Fibroblast of skin of right quadriceps (primary cell): ENCODE results near the gene ZNF787.
"Not testable (repeated sequence)": the region's sequence is repeated elsewhere in the genome, so short reads cannot be mapped to it uniquely, and the experiment has no call there.

Source experiments
- DNase-seq: peaks from one replicate; pipeline ENCODE4 v3.0.0-alpha.2; 2013

The ZNF787 gene

DNA sequence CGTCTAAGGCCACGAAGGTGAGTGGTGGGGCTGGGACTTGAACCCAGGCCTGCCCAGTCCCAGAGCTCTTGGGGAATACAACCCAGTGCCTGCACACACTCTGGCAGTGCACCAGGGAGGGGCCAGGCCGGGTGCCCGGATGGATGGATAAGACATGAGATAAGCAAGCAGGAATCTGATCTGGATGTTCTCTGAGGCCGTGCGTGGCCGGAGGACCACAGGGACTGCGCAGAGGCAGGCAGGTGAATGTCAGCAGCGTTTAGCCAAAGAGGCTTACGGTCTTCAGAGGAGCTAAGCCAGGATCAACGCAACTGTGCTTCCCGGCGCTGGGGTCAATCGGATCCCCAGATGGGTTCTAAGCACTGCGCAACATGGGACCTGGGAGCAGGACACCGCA, 1.5 kb downstream of the ZNF787 start:
- DNase-seq: peak; percentile 33

DNA sequence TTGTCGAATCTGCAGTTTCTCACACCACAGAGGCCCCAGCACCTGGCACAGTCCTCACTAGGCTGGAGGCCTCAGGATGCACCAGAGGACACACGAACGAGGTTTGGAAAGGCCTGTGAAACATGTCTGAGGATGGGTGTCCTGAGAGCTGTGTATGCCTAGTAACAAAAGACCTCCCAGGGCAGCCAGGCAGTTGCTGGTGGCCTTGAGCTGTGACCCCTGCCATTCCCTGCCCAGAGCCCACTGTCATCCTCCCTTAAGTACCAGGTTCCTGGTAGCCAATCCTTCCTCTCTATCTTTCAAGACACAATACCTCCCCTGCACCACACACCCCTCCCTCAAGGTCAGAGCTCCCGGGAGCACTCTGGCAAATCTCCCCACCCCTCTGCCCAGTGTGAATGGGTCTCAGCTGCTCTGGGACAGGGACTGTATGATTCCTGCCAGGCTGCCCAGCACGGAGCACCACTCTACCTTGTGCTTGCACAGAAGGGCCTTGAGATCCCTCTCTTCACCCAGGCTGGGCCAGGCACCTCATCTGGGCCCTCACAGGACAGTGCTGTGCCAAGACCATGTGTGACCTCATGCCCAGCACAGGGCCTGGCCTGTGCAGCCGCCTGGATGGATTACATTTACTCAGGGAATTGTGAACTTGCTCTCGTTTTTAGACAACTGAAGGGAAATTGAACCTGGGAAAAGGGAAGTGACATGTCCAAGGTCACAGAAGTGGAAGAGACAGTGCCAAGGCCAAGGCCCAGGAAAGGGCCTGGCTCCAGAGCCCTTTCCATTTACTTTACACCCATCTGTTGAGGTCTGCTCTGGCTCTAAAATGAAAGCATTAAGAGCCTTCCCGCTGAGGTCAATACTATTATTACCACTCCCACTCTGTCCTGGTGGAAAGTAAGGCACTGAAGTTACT, 2.2 kb downstream of the ZNF787 start:
- no peak for DNase-seq

DNA sequence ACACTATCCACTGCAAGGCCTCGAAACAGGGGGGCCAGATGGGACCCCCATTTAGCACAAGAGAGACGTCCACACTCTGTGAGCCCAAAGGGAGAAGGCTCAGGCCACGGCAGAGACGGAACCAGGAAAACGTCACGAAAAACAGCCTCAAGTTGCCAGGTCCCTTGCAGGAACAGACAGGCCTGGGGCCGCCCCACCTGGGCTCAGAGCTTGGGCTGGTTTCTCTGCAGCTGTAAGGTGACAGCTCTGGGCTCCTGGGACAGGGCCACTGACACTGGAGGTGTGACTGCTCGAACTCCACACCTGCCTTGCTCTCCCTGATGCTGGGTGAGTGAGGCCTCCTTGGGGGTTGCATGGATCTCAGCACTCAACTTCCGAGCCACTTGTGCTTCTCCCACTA, 3.2 kb downstream of the ZNF787 start:
- DNase-seq: no peak

DNA sequence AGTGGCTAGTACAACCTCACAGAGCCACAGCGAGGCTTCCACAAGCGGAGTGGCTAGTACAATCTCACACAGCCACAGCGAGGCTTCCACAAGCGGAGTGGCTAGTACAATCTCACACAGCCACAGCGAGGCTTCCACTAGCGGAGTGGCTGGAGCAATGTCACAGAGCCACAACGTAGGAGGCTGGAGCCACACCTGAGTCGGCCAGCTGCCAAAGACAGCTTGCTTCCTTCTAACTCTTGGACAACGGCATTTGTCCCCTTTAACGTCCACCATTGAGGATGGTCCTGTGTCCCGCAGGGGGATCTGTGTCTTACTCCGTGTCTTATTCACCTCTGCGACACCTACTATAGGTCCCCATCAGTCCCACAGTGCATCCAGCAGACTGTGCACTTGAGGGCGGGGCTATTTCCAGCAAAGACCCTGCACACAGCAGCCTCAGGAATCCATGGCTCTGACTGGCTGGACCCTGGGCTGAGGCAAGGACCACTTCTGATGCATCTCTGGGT, 3.7 kb downstream of the ZNF787 start:
- no peak for DNase-seq

DNA sequence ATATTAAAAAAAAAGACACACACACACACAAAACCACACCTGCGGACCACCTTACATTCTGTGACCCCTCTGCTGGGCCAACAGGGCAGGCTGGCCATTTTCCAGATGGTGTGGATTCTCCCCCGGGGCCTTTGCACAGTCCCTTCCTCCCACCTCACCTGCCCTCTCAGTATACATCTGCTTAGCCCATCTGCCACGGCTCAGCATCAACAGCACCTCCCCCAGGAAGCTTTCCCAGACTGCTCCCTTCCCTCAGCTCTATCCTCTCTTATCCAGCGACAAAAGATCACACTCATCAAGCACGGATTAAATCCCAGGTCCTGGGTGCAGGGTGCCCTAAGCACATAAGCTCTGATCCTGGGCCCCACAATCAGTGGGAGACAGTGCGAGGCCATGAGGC, 4.5 kb downstream of the ZNF787 start:
- DNase-seq: no peak

DNA sequence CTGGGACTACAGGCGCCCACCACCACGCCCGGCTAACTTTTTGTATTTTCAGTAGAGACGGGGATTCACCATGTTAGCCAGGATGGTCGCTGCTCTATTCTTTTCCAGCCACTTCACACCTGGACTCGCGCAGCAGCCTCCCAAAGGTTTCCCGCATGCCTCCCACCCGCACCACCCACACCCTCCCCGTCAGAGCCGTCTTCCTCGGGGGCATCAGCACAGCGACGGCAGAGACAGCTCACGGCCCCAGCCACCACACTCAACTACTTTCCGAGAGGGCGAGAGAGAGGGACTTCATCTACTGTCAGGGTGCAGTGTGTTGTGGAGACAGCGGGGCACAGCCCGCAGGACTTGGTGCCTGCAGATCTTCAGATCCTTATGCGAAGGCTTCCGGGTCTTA, 5.6 kb downstream of the ZNF787 start:
- DNase-seq: no peak

DNA sequence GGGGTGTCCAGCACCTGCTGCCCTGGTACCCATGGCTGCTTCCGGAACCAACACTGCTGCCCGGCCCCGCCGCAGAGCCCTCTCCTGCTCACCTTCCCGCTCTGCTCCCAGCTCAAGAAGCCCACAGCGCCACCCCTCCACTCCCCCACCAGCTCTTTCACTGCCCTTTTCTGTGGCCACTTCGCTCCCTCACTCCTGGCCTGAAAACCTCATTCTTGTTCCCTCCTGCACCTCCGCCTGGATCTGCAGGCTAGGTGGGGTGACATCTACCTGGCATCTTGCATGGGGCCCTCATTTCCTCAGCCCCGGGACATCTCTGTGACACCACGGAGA, 6.4 kb downstream of the ZNF787 start:
- DNase-seq: no peak

DNA sequence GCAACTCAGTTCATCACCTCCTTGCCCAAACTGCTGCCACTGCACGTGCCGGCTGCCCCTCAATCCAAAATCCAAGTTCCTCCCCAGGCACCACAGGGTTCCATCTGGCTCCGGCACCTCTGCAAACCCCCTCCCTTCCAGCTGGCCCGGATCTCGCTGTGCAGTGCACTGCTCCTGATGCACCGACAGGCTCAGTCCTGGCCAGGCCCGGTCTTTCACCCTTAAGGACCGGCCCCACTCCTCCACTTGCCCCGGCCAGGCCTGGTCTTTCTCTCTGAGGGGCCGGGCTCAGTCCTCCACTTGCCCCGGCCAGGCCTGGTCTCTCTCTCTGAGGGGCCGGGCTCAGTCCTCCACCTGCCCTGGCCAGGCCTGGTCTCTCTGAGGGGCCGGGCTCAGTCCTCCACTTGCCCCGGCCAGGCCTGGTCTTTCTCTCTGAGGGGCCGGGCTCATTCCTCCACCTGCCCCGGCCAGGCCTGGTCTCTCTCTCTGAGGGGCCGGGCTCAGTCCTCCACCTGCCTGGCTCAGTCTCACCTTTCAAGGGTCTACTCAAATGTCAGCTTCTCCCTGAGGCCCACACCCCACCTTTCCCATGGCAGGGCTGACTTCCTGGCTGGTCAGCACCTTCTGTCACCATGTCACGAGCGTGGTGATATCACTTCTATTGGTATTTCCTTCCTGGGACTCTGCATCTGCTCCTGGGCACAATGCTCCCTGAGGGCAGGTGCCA, 6.9 kb downstream of the ZNF787 start:
- no peak for DNase-seq

DNA sequence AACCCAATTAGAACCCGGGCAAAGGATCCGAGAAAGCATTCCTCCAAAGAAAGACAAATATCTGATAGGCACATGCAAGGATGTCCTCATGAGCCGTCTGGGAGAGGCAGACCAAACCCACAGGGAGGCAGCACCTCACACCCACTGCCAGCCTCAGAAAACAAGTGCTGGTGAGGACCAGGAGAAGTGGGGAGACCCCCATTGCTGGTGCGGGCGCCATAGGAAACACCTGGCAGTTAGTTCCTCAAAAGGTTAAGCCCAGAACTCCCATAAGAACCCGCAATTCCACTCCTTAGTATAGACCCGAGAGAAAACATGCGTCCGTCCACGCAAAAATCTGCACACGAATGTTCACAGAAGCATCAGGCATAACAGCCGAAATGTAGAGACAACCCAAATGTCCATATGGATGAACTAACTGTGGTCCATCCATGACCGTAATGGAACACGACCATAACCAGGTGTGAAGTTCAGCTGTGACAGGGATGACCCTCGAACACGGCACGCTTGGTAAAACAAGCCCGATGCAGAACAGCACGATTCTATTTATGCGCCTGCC, 7.9 kb downstream of the ZNF787 start:
- DNase-seq: no peak

DNA sequence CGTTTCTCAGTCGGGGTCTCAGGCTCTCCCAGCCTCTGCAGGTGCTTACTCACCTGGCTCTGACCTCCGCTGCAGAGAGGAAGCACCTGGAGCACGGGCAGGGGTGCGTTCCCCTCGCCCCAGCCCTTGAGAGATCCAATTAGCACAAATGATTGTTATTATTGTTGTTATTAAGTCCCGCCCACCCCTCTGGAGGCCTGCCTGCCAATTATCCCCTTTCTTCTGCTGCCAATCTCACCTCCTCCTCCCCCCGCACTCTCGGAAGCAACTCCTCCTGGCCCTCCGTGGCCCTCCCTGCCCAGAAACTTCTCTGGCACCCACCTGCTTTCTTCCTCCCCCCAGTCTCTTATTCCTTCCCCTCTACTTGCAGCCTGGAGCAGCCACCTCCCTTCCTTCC, 8.8 kb downstream of the ZNF787 start:
- DNase-seq: no peak

DNA sequence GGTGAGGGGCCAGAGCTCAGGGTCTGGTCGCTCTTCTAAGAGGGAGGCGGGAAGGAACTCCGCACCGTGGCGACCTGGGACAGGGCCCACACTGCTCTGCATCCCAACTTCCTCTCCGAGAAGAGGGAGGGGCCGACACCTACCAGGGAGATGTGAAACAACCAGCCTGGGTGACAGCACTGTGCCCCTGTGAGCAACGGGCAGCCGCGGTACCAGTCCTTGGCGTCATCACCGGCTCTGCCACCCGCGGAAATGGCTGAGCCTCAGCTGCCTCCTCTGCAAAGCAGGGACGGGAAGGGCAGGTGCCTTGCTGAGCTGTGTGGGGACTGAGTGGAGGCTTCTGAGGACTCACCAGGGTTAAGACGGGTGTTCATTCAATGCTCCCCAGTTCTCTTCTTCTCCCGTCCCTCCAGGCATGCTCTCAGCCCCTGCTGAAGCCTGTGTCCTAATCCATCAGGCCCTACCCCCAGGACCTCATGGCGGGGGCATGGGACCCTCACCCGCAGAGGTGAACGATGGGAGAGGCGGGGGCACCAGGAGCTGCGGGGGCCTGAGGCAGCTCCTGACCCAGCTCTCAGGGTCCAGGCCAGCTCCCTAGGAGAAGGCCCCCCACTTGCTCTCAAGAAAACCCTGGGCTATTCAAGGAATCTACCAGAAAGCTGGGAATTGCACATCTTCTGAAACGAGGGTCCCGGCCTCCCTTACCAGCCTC, 9.3 kb downstream of the ZNF787 start:
- DNase-seq: no peak

DNA sequence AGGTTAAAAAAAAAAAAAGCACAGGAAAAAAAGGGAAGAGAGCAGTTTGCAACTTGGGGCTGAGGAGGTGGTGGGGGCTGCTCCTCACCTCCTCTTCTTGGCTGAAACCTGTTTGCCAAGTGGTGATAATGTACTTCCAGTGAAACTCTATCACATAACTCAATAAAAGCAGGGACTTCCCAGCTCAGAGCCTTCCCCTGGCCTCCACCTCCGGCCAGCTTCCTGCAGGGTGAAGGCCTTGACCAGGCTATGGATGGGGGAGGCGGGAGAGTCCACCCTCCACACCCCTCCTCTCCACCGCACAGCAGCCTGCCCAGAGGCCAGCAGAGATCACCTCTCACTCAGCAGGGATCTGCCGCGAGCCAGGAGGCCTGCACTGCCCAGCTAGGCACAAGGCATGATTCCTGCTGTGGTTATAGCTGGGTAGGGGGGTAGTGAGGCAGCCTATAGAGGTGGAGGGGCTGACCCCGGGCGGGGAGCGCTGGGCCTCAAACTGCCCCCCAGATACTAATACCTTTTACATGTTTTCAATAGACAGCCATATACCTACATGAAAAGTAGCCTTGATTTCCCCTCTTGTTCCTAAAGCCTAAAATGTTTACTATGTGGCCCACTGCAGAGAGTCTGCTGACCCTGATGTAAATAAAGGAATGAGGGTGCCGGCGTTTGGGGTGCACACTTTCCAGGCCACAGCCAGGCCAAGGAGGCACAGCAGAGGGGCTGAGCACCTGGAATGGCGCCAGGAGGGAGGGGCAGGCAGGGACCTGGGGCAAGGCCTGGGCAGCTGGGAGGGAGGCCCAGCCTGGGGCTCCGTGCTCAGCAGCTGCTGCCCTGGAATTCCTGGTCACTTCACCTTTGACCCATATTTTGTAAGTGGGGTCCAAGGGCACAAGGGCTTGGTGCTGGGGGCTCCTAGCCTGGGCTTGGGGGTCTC, 10.3 kb downstream of the ZNF787 start:
- no peak for DNase-seq

DNA sequence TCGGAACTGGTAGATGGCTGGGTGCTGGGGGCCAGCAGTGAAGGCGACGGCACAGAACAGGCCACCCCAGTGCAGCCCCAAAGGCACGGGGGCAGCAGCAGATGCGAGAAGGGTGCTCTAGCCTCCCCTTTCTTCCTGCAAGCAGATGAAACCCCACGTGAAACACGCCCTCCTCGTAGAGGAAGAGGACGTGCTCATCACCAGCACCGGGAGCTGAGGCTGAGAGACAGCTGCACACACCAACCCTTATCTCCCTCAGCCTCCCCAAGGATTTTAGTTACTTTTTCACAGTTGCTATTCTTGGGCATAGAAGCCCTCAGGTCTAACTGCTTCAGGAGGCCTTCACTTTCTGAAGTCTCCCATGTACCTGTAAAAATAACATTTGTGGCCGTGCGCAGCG, 11.9 kb downstream of the ZNF787 start:
- peak; percentile 22 for DNase-seq

DNA sequence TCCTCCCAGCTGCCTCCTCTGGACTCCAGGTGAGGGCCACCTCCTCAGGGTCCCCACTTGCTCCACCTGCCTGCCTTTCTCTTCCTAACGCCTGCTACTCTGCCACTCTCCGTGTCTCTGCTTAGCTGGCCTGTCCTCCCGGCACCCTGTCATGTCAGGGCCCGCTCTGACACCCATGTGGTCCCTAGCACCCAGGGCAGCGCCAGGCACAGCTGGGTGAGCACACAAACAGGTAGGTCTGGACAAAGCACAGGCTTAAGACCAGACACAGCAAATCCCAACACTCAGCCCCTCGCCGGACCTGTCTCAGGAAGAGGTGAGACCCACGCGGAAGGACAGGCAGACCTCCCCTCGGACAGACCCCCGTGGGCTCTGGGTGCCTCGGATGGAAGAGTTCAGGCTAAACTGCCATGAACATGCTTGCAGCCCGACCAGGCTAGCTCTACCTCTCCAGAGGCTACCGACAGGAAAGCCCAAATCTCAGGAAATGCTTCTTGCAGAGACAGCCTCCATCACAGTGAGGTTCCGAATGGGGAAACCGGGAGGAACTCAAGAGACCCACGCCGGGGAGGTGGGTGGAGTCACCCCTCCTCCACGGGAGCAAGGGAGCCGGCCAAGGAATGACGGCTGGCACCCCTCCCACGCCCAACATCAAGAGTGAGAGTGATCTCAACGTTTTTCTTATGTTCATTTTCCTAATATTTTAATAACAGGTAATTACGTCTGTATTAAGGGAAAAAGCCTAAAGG, 12.5 kb downstream of the ZNF787 start:
- peak; percentile 31 for DNase-seq

DNA sequence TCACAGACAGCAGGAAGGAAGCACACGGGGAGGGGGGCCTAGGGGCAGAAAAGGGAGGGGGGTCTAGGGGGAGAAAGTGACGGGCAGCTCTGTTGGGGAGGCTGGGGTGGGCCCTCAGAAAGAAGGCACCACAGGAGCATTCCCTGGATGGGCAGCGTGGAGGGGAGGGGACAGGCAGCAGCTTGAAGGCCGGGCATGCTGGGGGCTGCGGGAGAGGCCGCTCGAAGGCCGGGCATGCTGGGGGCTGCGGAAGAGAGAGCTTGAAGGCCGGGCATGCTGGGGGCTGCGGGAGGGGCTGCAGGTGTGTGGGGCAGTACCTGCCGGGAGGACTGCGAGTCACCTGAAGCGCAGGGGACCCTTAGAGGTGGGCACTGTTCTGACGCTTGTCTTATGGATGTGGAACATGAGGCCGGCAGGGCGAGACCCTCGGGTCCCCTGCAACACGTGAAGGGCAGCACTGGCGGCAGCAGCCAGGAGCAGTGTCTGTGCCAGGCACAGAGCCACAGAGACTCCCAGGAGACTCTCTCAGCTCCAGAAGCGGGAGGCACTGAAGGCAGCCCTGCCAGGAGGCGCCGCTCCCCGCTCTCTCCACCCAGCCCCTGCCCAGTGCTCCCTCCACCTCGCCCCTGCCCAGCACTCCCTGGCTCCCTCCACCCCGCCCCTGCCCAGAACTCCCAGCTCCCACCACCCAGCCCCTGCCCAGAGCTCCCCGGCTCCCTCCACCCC, 13.3 kb downstream of the ZNF787 start:
- no peak for DNase-seq

DNA sequence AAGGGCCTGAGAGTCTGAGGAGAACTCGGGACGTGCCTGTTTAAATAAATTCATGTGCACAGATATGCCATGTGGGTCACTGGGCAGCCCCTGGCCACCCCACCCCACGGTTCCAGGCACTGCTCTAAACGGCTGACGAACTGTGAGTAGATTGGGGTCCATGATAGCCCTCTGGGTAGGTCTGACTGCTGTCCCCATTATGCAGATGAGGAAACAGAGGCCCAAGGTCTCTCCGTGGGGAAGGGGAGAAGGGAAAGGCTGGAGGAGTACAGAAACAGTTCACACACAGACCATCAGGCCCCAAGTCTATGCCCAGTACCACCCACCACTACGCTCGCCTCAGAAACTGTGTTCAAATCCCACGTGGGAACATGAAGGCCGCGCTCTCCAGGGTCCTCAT, 14.1 kb downstream of the ZNF787 start:
- DNase-seq: no peak

DNA sequence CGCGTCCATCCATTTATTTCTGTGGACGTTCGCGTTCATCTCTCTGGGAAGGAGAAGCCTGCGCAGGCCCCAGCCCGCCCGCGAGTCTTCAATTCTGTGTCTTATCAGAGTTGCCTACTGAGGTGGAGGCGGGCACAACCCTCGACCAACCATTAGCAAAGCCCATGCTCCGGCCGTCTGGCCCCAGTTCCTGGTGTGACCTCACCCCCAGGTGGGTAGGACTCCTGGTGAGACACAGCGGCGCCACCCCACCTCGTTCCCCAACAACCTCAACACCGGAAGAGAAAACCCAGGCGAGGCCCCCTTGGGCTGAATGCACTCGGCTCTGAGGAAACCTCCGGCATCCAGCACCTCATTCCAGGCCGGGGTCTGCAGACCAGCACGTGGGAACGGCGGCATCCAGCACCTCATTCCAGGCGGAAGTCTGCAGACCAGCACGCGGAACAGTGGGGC, 14.7 kb downstream of the ZNF787 start:
- no peak for DNase-seq

DNA sequence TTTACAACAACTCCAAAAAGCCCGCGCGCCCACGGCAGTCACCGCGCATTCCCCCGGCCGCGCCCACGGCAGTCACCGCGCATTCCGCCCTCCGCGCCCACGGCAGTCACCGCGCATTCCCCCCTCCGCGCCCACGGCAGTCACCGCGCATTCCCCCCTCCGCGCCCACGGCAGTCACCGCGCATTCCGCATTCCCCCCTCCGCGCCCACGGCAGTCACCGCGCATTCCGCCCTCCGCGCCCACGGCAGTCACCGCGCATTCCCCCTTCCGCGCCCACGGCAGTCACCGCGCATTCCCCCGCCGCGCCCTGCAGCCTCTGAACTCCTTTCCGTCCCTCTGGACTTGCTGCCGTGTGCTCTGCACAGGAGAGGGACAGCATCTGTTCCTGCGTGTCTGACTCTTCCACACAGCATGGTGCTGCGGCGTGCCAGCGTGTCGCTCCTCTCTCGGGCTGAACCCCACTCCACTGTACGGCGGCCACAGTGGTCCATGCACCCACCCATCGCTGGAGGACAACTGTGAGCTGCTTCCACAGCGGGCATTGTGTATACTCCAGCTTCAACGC, 15.2 kb downstream of the ZNF787 start:
- DNase-seq: not testable (repeated sequence)

DNA sequence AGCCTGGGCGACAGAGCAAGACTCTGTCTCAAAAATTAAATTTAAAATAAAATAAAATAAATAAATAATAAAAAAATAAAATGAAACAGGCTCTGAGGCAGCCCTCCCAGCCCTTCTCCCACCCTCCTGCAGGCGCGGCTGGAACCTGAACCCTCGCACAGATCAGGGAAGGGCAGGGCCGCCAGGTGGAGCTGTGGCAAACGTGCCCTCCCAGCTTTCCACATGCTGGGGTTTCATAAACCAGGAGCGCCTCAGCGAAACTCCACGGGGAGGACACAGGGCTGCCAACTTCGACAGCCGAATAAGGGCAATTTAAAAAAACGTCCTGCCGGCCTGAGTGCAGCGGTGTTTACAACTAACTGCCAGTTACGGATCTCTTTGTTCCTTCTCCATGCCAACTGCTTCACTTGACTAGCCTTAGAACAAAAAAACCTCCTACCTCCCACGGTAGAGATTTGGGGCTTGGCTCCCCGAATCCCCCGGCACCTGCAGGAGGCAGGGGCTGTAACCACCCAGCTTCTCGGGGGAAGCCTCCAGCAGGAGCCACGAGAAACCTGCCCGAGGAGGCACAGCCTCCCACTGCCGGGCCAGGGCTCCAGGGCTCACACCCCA, 15.9 kb downstream of the ZNF787 start:
- peak; percentile 17 for DNase-seq

DNA sequence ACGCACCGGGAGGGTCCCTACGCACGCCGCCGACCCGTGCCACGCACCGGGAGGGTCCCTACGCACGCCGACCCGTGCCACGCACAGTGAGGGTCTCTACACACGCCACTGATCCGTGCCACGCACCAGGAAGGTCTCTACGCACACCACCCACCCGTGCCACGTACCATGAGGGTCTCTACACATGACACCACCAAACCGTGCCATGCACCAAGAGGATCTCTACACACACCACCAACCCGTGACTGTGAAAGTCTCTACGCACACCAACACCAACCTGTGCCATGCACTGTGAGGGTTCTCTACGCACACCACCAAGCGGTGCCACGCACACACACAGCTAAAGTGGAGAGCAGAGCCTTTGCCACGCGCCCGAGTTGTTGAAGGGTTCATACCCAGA, 16.7 kb downstream of the ZNF787 start:
- DNase-seq: no peak
